NCI-H1930 (cell line): ENCODE results near the gene KNSTRN.

ENCODE experiments used
- DNase-seq, 2 experiments: peaks; one replicate each; lab custom pipeline; 2025; lab: John Stamatoyannopoulos, UW

The KNSTRN gene

GRCh38 chr15:40366457-40367370 lies 15.8 kb upstream of the KNSTRN start:
- DNase-seq, result no peak

- DNase-seq, result no peak
Measured at GRCh38 chr15:40367371-40367685, 15.2 kb upstream of the KNSTRN start.

- DNase-seq, result peak; percentile 80
Measured at GRCh38 chr15:40367686-40368611, 14.6 kb upstream of the KNSTRN start.

GRCh38 chr15:40368719-40369473 lies 13.6 kb upstream of the KNSTRN start:
- DNase-seq, result no peak

GRCh38 chr15:40369474-40369869 lies 13.0 kb upstream of the KNSTRN start:
- DNase-seq, result no peak

- DNase-seq, result no peak
Measured at GRCh38 chr15:40369971-40370370, 12.6 kb upstream of the KNSTRN start.

- no peak for DNase-seq
Measured at GRCh38 chr15:40372981-40373380, 9.5 kb upstream of the KNSTRN start.

GRCh38 chr15:40377606-40378005 lies 4.9 kb upstream of the KNSTRN start:
- no peak for DNase-seq

- no peak for DNase-seq
Measured at GRCh38 chr15:40379374-40379773, 3.1 kb upstream of the KNSTRN start.

GRCh38 chr15:40379853-40380252 lies 2.7 kb upstream of the KNSTRN start:
- DNase-seq, result no peak

- DNase-seq, result no peak
Measured at GRCh38 chr15:40380636-40381035, 1.9 kb upstream of the KNSTRN start.

- no peak for DNase-seq
Measured at GRCh38 chr15:40381818-40382529, 547 bp upstream of the KNSTRN start.

- DNase-seq, result no peak
Measured at GRCh38 chr15:40386480-40386879, 4.0 kb downstream of the KNSTRN start.

- no peak for DNase-seq
Measured at GRCh38 chr15:40388941-40389823, 6.7 kb downstream of the KNSTRN start.

GRCh38 chr15:40389824-40390595 lies 7.5 kb downstream of the KNSTRN start:
- DNase-seq, result no peak

GRCh38 chr15:40392986-40393948 lies 10.7 kb downstream of the KNSTRN start:
- DNase-seq, result no peak

- DNase-seq, result no peak
Measured at GRCh38 chr15:40397688-40398412, 15.3 kb downstream of the KNSTRN start.

GRCh38 chr15:40398413-40398873 lies 15.9 kb downstream of the KNSTRN start:
- no peak for DNase-seq
